ENCODE measurements around the gene WWOX. TPM values are rescaled to one million over a fixed set of nuclear protein-coding genes. Genes with fewer than 3 reads are reported as not detected.

WWOX gene
- total RNA-seq, 1 experiment from 2014 or later, result 15.6 TPM

GRCh38 chr16:78430281-78430680 lies 330.8 kb downstream of the WWOX start:
- Histone ChIP-seq H3K4me2 (ENCODE audit: insufficient read depth, insufficient read length, low read length) (no peak overlapping the region), H3K56ac (ENCODE audit: insufficient read length, low read depth, low read length) (no peak overlapping the region), H2BK5ac (ENCODE audit: insufficient read length, low read length) (no peak overlapping the region), H3K9me3 (ENCODE audit: control insufficient read depth, low read depth, low read length) (no peaks in the 10 kb centered on the region), H3K79me1 (ENCODE audit: insufficient read depth, low read depth, low read length, poor library complexity, severe bottlenecking) (no peaks in the 10 kb centered on the region), H3K4me1 (ENCODE audit: insufficient read depth, low read length) (no peaks in the 10 kb centered on the region; the same call in 1 of the 2 replicates), H2AK5ac (ENCODE audit: insufficient read length, low read length) (no peak overlapping the region), H3K27ac (ENCODE audit: insufficient read length, low read depth, low read length) (no peak overlapping the region), H3K18ac (ENCODE audit: insufficient read length, low read depth, low read length) (no peak overlapping the region), H3K79me2 (ENCODE audit: insufficient read depth, low read length) (no peaks in the 10 kb centered on the region), H3K9ac (ENCODE audit: extremely low read depth, insufficient read length, low read length) (no peak overlapping the region), H2BK12ac (ENCODE audit: insufficient read length, low read depth, low read length) (no peak overlapping the region), H3K14ac (ENCODE audit: insufficient read depth, low read length) (no peak overlapping the region), H4K20me1 (ENCODE audit: control insufficient read depth, insufficient read depth, insufficient read length) (no peaks in the 10 kb centered on the region), H4K8ac (replicated peaks; ENCODE audit: insufficient read length, low read depth, low read length) (no peak overlapping the region), H3K4ac (ENCODE audit: low read depth, low read length) (no peak overlapping the region), H2BK15ac (ENCODE audit: low read depth, low read length) (no peak overlapping the region), H4K91ac (ENCODE audit: insufficient read length, low read depth, low read length) (no peak overlapping the region), H2BK20ac (ENCODE audit: low read depth, low read length, poor library complexity, severe bottlenecking) (no peak overlapping the region), H3K23ac (ENCODE audit: insufficient read length, low read depth, low read length) (no peak overlapping the region), H3K23me2 (ENCODE audit: insufficient read length, low read depth, low read length, poor library complexity, severe bottlenecking) (no peaks in the 10 kb centered on the region), H2AFZ (ENCODE audit: low read length) (no peak overlapping the region), H3K27me3 (ENCODE audit: insufficient read depth, low read length) (no peaks in the 10 kb centered on the region), H4K5ac (ENCODE audit: insufficient read length, low read depth, low read length) (no peak overlapping the region), H3T11ph (ENCODE audit: low read length) (no peak overlapping the region), H2BK120ac (ENCODE audit: low read depth, low read length, poor library complexity, severe bottlenecking) (no peak overlapping the region)
- Mint-ChIP-seq H3K27me3 (ENCODE audit: low read depth) (no peaks in the 10 kb centered on the region), H3K36me3 (ENCODE audit: insufficient read depth in 1 of 3, low read depth in 3 of 3) (no peaks in the 10 kb centered on the region; a peak in 1 of 7 replicates), H3K4me3 (no peak overlapping the region), H3K27ac (no peak overlapping the region), H3K4me1 (peaks cover 4 to 8% of the 10 kb centered on the region in 2 experiments; a peak in 2 of 4 replicates), H3K9me3 (no peaks in the 10 kb centered on the region)
- TF ChIP-seq CTCF (conservative IDR thresholded peaks at IDR 0.05), result no peak
- WGBS (ENCODE audit: extremely low coverage, insufficient read length, low lambda C conversion rate), result no CpG with 5 or more reads among the region's 4 CpGs
- no peak for DNase-seq
